ENCODE measurements around the gene SNX33. TPM values are rescaled to one million over a fixed set of nuclear protein-coding genes. Genes with fewer than 3 reads are reported as not detected.

SNX33 gene
- total RNA-seq, 1 donor from 2014 or later, result 12.4 TPM

DNA sequence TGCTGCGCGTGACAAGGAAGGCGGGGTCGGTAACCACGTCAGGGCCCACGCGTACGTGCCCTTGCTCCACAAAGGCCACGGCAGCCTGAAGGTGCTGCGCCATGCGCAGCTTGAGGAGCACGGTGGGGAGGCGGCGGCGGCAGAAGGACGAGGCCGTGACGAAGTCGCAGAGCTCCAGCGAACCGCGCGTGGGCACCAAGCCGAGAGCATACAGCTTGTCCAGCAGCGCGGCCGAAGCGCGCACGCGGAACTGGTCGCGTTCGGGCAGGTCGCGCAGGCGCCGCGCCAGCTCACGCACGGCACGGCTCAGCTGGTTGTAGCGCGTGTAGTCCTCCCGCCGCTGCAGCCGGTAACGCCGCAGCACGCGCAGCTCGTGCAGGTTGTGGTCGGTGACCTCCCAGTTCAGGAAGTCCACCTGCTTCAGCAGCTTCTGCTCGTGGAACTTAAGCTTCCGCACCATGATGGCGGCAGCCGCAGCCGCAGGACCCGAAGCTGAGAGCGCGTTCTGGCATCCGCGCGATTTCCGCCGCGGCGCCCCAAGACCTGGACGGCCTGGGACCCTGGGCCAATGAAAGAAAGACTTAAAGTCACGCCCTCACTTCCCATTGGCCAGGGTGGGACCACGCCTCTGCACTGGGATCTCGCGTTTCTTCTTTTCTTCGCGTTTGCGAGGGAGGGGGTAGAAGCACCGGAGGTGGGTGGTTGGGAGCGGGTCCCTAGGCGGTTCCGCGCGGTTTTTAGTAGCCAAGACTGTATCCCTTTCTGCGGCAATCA is 7.8 kb upstream of the SNX33 start, which contains the start of gene IMP3:
Gene IMP3, minus strand, starts transcription at position 516 of the 774 bp plus-strand sequence. Its CDS starts 56 bp downstream, at position 460.
- intact Hi-C loops (cut with DNase I), result loop anchor here (10.0 kb wide), 1 partner anchor 95 kb away; no protein-coding TSS in a partner anchor
- DNase-seq (peak; percentile 97), ATAC-seq (ENCODE audit: poor library complexity) (peak; percentile 98)

GRCh38 chr15:75640483-75641178 is 7.1 kb upstream of the SNX33 start:
- intact Hi-C loops (cut with DNase I), result no loop called here
- ATAC-seq (ENCODE audit: poor library complexity) (peak; percentile 32), DNase-seq (peak; percentile 61)

- DNase-seq (no peak), ATAC-seq (ENCODE audit: poor library complexity) (no peak)
- intact Hi-C loops (cut with DNase I), result no loop called here
Measured at GRCh38 chr15:75641179-75641503, 6.6 kb upstream of the SNX33 start.

DNA sequence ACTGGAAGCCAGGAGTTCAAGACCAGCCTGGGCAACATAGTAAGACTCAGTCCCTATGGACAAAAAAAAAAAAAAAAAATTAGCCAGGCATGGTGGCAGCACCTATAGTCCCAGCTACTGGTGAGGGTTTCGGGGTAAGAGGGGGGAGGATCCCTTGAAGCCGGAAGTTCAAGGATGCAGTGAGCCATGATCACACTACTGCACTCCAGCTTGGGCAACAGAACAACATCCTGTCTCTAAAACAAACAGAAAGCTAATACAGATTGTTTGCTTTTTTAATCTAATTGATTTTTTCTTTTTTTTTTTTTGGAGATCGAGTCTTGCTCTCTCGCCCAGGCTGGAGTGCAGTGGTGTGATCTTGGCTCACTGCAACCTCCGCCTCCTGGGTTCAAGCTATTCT is 6.1 kb upstream of the SNX33 start:
- DNase-seq (no peak), ATAC-seq (ENCODE audit: poor library complexity) (no peak)
- intact Hi-C loops (cut with DNase I), result no loop called here

DNA sequence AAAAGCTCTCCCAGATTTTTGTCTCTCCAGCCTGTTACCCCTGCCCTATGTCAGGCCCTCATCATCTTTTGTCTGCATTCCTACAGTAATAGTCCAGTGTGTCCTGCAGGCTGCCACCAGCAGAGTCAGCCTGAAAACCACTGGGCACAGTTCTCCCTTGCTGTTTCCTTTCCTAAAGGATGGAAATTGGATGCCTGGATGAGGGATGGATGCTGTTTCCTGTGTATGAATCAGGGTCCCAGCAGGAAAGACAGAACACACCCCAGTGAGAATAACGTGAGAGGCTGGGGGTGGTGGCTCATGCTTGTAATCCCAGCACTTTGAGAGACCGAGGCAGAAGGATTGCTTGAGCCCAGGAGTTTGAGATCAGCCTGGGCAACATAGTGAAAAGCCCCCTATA is 3.3 kb upstream of the SNX33 start:
- no peak for DNase-seq
- intact Hi-C loops (cut with DNase I), result no loop called here
- no peak for ATAC-seq (ENCODE audit: poor library complexity)

DNA sequence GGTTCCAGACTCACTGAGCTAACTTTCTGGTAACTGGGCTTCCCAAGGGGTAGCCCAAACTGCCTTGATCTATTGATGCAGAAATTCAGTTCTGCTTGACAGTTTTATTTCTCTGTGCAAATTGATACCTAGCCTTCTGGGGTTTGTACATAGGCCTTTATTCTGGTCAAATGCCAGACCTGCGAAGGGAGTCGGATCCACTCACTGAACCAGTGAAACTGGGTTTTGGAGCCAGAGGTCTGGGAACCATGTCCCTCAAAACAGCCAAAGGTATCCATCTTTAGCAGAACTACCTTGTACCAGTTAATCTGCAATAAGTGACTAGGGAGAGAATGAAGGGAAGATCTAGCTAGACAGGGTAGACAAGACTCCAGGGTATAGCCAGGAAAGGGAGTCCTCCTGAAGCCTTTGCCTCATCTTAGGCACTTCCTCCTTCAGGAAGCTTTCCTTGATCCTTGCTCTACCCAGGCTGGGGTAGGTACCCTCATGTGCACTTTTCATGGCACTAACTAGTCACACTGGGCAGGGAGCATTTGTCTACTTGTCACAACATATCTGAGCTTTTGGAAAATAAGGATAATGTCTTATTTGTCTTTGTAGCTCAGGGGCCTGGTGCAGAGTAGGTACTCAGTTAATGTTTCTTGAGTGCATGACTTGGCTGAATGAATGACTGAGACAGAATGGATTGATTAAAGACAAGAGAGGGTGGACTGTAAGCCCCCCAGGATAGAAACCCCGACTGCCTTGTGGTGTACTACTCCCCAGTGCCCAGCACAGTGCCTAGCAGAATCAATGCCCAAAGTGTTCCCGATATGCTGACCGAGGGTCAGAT is 1.4 kb upstream of the SNX33 start:
- DNase-seq (no peak), ATAC-seq (ENCODE audit: poor library complexity) (no peak)
- intact Hi-C loops (cut with DNase I), result no loop called here

- intact Hi-C loops (cut with DNase I), result no loop called here
- ATAC-seq (ENCODE audit: poor library complexity), result peak; percentile 33
- peak; percentile 71 for DNase-seq
Measured at GRCh38 chr15:75646944-75647364, 758 bp upstream of the SNX33 start.

- intact Hi-C loops (cut with DNase I), result no loop called here
- DNase-seq, result peak; percentile 70
Measured at GRCh38 chr15:75648156-75649000, 666 bp downstream of the SNX33 start.

GRCh38 chr15:75649045-75649761 is 1.5 kb downstream of the SNX33 start:
- DNase-seq (no peak), ATAC-seq (ENCODE audit: poor library complexity) (no peak)
- intact Hi-C loops (cut with DNase I), result no loop called here

More at GRCh38 chr15:75648156-75649000, 666 bp downstream of the SNX33 start:
- peak; percentile 45 for ATAC-seq (ENCODE audit: poor library complexity)

- intact Hi-C loops (cut with DNase I), result no loop called here
- ATAC-seq (ENCODE audit: poor library complexity) (no peak), DNase-seq (no peak)
Measured at GRCh38 chr15:75649848-75650247, 2.1 kb downstream of the SNX33 start.

DNA sequence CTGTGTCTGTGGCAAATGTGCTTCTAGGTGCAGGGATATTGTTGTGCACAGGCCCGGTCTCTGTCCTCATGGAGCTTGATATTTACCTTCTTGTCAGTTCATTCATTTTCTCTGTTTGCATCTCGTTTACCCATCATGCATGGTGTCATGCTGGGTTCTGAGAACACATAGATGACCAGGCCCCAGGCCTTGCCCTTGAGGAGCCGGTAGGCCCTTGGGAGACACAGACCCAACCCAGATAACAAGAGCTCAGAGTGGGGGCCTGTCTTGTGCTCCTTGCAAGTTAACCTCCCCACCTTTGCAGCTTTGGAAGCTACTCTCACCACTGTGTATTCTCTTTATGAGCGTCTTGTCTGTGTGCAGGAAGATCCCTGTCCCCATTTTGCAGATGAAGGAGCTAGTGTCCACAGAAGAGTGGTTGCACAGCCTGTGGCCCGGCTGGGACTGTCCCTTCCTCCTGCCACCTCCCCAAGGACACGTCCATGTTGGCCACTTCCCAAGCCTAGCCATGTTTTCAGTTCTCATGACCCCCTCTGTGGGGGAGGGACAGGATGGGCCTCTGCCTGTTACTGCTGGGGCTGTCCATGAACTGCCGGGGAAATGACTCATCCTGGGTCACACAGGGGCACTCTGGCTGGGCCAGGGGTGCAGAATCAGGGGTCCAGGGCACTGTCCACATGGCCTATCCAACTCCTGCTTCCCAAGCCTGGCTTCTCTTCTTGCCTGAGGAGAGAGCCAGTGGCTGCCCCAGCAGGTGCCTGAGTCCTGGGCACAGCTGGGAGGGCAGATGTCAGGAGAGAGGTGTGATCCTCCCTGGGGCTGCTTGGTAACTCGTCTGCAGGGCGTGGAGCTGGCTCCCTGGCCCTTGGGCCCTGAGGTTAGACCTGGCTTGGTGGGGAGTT is 3.4 kb downstream of the SNX33 start:
- peak; percentile 80 for DNase-seq
- no peak for ATAC-seq (ENCODE audit: poor library complexity)
- intact Hi-C loops (cut with DNase I), result no loop called here

DNA sequence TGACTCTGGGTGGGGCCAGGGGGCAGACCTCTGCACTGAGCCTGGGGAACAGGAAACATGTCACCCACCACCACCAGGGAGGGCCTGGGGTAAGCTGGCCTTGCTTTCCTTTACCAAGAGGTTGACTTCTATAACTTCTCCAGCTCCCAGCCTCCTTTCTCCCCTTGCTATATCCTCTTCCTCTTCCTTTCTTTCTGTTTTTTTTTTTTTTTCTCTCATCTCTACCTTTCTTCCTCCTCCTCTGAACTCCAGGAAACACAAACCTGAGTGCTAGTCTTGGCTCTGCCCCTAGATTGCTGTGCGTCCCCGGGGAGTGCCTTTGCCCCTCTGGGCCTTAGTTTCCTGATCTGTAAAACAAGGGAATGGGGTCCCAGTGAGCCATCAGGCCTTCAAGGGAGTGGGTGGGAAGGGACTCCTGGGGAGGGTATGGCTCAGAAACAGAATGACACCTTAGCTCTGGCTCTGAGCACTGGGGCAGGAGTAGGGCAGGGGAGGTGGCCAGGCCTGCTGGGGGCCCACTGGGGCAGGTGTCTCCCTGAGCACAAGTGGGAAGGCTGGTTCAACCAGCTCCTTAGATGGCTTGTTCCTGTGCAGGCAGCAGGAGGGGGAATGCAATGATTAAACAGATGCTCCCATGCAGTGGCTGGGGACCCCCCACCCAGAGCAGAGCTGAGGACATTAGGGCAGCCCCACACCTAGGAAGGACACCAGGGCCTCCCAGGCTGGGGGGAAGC is 4.3 kb downstream of the SNX33 start:
- DNase-seq (no peak), ATAC-seq (ENCODE audit: poor library complexity) (no peak)
- intact Hi-C loops (cut with DNase I), result no loop called here

DNA sequence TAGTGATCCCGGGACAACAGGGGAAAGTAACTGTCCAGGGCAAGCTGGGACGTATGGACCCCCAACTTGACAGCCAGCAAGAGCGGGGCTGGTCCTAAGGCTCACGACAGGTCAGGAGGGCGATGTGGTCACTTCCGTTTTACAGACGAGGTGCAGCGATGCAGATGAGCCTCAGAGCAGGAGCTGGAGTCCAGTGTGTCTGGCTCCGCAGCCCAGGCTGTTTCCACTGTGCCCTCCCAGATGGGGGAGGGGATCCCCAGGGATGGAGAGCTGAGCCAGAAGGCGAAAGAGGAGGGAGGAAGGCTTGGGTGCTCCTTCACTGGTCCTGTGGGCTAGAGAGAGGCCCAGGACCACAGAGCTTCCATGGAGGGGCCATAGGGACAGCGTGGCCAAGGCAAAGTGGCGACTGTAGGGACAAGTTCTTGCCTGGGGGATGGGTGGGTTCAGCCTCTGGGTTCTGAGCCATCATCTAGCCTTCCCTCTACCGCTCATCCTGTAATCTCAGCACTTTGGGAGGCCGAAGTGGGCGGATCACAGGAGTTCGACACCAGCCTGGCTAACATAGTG is 5.7 kb downstream of the SNX33 start:
- peak; percentile 51 for DNase-seq

GRCh38 chr15:75654201-75654907 is 6.6 kb downstream of the SNX33 start:
- DNase-seq (no peak), ATAC-seq (ENCODE audit: poor library complexity) (no peak)
- intact Hi-C loops (cut with DNase I), result no loop called here

More for the DNA sequence above, 5.7 kb downstream of the SNX33 start:
- intact Hi-C loops (cut with DNase I), result no loop called here
- ATAC-seq (ENCODE audit: poor library complexity), result no peak

DNA sequence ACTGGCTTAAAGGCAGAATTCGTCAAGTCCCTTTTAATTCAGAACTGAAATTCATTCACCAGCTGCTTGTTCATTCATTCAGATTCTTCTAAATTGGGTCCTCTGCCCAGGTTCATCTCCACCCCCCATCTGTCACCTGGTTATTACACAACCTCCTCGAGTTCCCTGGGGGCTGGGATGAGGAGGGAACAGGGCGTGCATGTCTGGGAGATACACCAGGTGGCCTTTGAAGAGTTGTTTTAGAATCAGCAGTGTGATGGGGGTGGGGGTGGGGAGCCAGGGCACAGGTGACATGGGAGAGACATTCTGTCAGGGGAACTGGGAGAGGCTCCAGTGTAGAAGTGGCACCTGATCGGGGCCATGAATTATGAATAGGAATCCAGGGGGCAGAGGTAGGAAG is 8.2 kb downstream of the SNX33 start:
- ATAC-seq (ENCODE audit: poor library complexity) (no peak), DNase-seq (no peak)
- intact Hi-C loops (cut with DNase I), result no loop called here
